ENCODE results near the gene TRIM47.

DNA sequence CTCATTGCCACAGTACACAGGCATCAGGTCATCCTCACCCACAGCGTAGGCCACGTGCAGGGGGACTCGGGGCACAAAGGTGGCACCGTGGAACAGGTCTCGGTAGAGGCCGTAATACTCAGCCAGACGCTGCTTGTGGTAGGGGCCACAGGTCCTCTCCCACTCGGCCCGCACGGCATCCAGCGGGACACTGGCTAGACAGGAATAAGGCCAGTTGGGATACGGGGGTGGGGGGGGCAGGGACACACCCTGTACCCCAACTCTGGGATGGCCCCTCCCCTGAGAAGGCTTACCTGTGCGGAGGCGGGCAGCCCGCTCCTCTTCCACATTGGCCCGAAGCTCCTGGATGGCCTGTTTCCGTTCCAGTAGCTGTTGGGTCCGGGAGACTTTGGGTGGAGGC, 23.3 kb upstream of the TRIM47 start:
- TF ChIP-seq, protein P1, sequence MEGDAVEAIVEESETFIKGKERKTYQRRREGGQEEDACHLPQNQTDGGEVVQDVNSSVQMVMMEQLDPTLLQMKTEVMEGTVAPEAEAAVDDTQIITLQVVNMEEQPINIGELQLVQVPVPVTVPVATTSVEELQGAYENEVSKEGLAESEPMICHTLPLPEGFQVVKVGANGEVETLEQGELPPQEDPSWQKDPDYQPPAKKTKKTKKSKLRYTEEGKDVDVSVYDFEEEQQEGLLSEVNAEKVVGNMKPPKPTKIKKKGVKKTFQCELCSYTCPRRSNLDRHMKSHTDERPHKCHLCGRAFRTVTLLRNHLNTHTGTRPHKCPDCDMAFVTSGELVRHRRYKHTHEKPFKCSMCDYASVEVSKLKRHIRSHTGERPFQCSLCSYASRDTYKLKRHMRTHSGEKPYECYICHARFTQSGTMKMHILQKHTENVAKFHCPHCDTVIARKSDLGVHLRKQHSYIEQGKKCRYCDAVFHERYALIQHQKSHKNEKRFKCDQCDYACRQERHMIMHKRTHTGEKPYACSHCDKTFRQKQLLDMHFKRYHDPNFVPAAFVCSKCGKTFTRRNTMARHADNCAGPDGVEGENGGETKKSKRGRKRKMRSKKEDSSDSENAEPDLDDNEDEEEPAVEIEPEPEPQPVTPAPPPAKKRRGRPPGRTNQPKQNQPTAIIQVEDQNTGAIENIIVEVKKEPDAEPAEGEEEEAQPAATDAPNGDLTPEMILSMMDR (IDR thresholded peaks at IDR 0.05), result no peak
- TF ChIP-seq POLR2A (IDR thresholded peaks at IDR 0.05) (no peak), POLR2AphosphoS5 (IDR thresholded peaks at IDR 0.05) (no peak)

Data from prostate gland (tissue), 2 donors.